ENCODE measurements around the gene CALCR. TPM values are rescaled to one million over a fixed set of nuclear protein-coding genes. Genes with fewer than 3 reads are reported as not detected.

CALCR gene
- total RNA-seq, 3 donors from 2014 or later, result 0.15 to 0.80 (median 0.66) TPM

DNA sequence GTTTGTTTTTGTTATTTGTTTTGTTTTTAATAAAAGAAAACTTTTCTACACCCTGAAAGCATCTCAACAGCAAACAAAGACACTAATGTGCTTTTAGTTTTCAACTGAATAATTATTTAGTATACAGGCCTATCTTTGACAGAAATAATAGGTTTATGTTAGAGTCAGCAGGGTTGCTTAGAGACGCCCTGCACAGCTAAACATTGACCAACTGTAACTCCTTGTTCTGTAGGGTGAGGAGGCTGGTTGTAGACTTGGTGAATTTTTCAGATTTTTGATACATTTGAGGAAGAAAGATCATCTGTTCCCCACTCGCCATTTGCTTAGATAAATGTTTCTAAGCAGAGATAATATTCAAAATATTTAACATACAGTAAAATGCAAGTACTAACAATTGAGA, 103.1 kb downstream of the CALCR start:
- TF ChIP-seq POLR2AphosphoS5 (IDR thresholded peaks at IDR 0.05) (no peak), POLR2A (IDR thresholded peaks at IDR 0.05) (no peak)
- TF ChIP-seq, protein P1, sequence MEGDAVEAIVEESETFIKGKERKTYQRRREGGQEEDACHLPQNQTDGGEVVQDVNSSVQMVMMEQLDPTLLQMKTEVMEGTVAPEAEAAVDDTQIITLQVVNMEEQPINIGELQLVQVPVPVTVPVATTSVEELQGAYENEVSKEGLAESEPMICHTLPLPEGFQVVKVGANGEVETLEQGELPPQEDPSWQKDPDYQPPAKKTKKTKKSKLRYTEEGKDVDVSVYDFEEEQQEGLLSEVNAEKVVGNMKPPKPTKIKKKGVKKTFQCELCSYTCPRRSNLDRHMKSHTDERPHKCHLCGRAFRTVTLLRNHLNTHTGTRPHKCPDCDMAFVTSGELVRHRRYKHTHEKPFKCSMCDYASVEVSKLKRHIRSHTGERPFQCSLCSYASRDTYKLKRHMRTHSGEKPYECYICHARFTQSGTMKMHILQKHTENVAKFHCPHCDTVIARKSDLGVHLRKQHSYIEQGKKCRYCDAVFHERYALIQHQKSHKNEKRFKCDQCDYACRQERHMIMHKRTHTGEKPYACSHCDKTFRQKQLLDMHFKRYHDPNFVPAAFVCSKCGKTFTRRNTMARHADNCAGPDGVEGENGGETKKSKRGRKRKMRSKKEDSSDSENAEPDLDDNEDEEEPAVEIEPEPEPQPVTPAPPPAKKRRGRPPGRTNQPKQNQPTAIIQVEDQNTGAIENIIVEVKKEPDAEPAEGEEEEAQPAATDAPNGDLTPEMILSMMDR (IDR thresholded peaks at IDR 0.05), result no peak
- intact Hi-C loops (cut with DNase I; ENCODE audit: low total_unique reads), result no loop called here
- Histone ChIP-seq H3K4me1 (no peaks in the 10 kb centered on the region), H3K27ac (no peak overlapping the region), H3K4me3 (no peak overlapping the region), H3K27me3 (no peaks in the 10 kb centered on the region), H3K36me3 (no peaks in the 10 kb centered on the region), H3K9me3 (no peaks in the 10 kb centered on the region)
- DNase-seq (ENCODE audit: low spot score in 2 of 2), result no peak

GRCh38 chr7:93463764-93464163, 110.8 kb downstream of the CALCR start:
- Histone ChIP-seq H3K9me3 (no peaks in the 10 kb centered on the region), H3K27ac (no peak overlapping the region), H3K27me3 (no peaks in the 10 kb centered on the region), H3K4me3 (no peak overlapping the region), H3K4me1 (no peaks in the 10 kb centered on the region), H3K36me3 (no peaks in the 10 kb centered on the region)
- DNase-seq (ENCODE audit: low spot score in 2 of 2), result no peak
- TF ChIP-seq POLR2A (IDR thresholded peaks at IDR 0.05) (no peak), POLR2AphosphoS5 (IDR thresholded peaks at IDR 0.05) (no peak)
- TF ChIP-seq, protein P1 (IDR thresholded peaks at IDR 0.05), result no peak
- intact Hi-C loops (cut with DNase I; ENCODE audit: low total_unique reads), result no loop called here

- intact Hi-C loops (cut with DNase I; ENCODE audit: low total_unique reads), result no loop called here
- Histone ChIP-seq H3K4me3 (no peak overlapping the region), H3K27me3 (no peaks in the 10 kb centered on the region), H3K9me3 (no peaks in the 10 kb centered on the region), H3K4me1 (no peaks in the 10 kb centered on the region), H3K36me3 (no peaks in the 10 kb centered on the region), H3K27ac (no peak overlapping the region)
- DNase-seq (ENCODE audit: low spot score in 2 of 2), result no peak
- TF ChIP-seq POLR2AphosphoS5 (IDR thresholded peaks at IDR 0.05), result no peak
- TF ChIP-seq, protein P1 (IDR thresholded peaks at IDR 0.05), result no peak
- TF ChIP-seq POLR2A (IDR thresholded peaks at IDR 0.05), result no peak
These were observed 113.2 kb downstream of the CALCR start for GRCh38 chr7:93461350-93461749.

DNA sequence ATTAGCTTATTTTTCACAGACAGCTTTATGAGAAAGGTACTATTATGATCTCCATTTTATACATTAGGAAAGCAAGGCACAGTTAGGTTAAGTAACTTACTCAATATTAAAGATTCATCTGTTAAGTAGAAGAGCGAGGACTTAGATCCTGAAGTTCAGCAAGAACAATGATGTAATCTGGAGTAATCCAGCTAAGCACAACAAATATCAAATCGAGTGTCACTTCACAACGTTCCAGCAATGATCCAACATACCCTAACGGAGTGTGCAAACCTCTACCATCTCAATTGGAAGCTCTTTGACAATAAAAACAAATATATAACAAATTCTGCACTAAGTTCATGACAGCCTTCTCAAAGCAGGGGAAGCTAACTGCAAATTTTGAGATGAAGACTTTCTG, 121.3 kb downstream of the CALCR start:
- Histone ChIP-seq H3K4me1 (no peaks in the 10 kb centered on the region), H3K9me3 (no peaks in the 10 kb centered on the region), H3K36me3 (no peaks in the 10 kb centered on the region), H3K4me3 (no peak overlapping the region), H3K27me3 (no peaks in the 10 kb centered on the region), H3K27ac (no peak overlapping the region)
- intact Hi-C loops (cut with DNase I; ENCODE audit: low total_unique reads), result no loop called here
- no peak for DNase-seq (ENCODE audit: low spot score in 2 of 2)
- TF ChIP-seq POLR2AphosphoS5 (IDR thresholded peaks at IDR 0.05) (no peak), POLR2A (IDR thresholded peaks at IDR 0.05) (no peak)
- TF ChIP-seq, protein P1 (IDR thresholded peaks at IDR 0.05), result no peak

DNA sequence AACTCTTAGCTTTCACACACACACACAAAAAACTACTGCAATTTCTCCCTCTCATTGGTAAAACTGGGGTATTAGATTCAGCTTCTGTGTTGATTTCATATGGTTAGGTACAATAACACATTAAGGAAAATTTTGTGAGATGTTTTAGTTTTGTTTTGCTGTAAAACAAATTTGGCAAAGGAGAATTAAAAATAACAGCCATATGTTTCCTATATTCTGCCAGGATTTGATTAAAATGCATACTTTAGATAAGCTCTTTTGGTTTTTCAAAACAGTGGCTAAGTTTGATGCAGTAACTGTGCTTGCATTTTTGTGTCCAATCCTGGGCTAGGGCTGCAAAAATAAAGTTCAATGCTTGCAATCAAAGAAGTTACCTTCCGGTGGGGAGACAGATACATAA, 126.3 kb downstream of the CALCR start:
- TF ChIP-seq POLR2AphosphoS5 (IDR thresholded peaks at IDR 0.05) (no peak), POLR2A (IDR thresholded peaks at IDR 0.05) (no peak)
- TF ChIP-seq, protein P1 (IDR thresholded peaks at IDR 0.05), result no peak
- DNase-seq (ENCODE audit: low spot score in 2 of 2), result no peak
- intact Hi-C loops (cut with DNase I; ENCODE audit: low total_unique reads), result no loop called here
- no peaks in the 10 kb centered on the region for H3K36me3 ChIP-seq
- no peaks in the 10 kb centered on the region for H3K4me1 ChIP-seq
- H3K27ac ChIP-seq, result no peak overlapping the region
- H3K27me3 ChIP-seq, result no peaks in the 10 kb centered on the region
- no peaks in the 10 kb centered on the region for H3K9me3 ChIP-seq
- H3K4me3 ChIP-seq, result no peak overlapping the region

Data from breast epithelium (tissue), 4 donors.